Esophagus muscularis mucosa (tissue), 4 donors: ENCODE data around the gene NBEA. TPM values are rescaled to one million over a fixed set of nuclear protein-coding genes. Genes with fewer than 3 reads are reported as not detected.

Source experiments
- DNase-seq: peaks from one replicate; pipeline ENCODE4 v3.0.0-alpha.2; 2017; ENCODE audit errors: extremely low spot score
- H3K27ac ChIP-seq, 4 donors: fragments of 200-600 bp; sonication (generic); replicated peaks in 1 of 4; 1 replicate in 3 of 4; 2 replicates in 1 of 4; pipeline ENCODE4 v1.5.1; 2016 to 2019; ENCODE audit warnings: mild to moderate bottlenecking in 1 of 4
- H3K27me3 ChIP-seq, 4 donors: fragments of 200-600 bp; sonication (generic); one replicate each; pipeline versions ENCODE4 v1.5.1 to v1.6.0; 2016 to 2019
- H3K36me3 ChIP-seq, 4 donors: fragments of 200-600 bp; sonication (generic); one replicate each; pipeline ENCODE4 v1.5.1; 2016 to 2019
- H3K4me1 ChIP-seq, 4 donors: fragments of 200-600 bp; sonication (generic); one replicate each; pipeline ENCODE4 v1.5.1; 2016 to 2019
- H3K4me3 ChIP-seq, 4 donors: fragments of 200-600 bp; sonication (generic); 1 replicate in 2 of 4; 2 replicates in 2 of 4; pipeline ENCODE4 v1.5.1; 2016 to 2019; ENCODE audit warnings: mild to moderate bottlenecking in 4 of 4, moderate library complexity in 1 of 4
- H3K9me3 ChIP-seq, 4 donors: fragments of 200-600 bp; sonication (generic); 1 replicate in 3 of 4; 2 replicates in 1 of 4; pipeline ENCODE4 v1.5.1; 2016 to 2019
- EP300 ChIP-seq: sonication (generic); formaldehyde crosslinking; IDR thresholded peaks from one replicate; pipeline ENCODE4 v1.6.1; 2017; ENCODE audit warnings: antibody characterized with exemption
- POLR2A ChIP-seq: fragments of 450-650 bp; IDR thresholded peaks from one replicate; pipeline ENCODE4 v1.6.1; 2017; ENCODE audit warnings: antibody characterized with exemption, moderate library complexity, mild to moderate bottlenecking, low read depth
- POLR2AphosphoS5 ChIP-seq, 2 donors: sonication (generic); formaldehyde crosslinking; IDR thresholded peaks; one replicate each; pipeline ENCODE4 v1.6.1; 2017; ENCODE audit warnings: antibody characterized with exemption in 2 of 2
- WGBS: methylation state at CpG from one replicate; pipeline ENCODE4 v1.1.5; 2018; 5-methylcytosine and 5-hydroxymethylcytosine counted together
- intact Hi-C: fragments of 100-400 bp; cut with DNase I; formaldehyde crosslinking; loops from one replicate; pipeline ENCODE4 v1.15.1; 2023
- small RNA-seq, 3 donors: library from RNA; depleted of rRNA; stranded (forward); fragments of <200 nt; gene quantifications; one replicate each; pipeline ENCODE3, GENCODE V24; 2016
- total RNA-seq, 4 donors: library from RNA; depleted of rRNA; stranded (reverse); fragments of >200 nt; gene quantifications; one replicate each; pipeline versions ENCODE4 v1.1.0 to v1.2.1, GENCODE V29; 2016
- TF ChIP-seq, protein P1 (sequence below), 3 experiments: fragments of 200-600 bp in 2 of 3; fragments of 450-650 bp in 1 of 3; sonication (generic) in 2 of 3; IDR thresholded peaks; one replicate each; pipeline ENCODE4 v1.5.1; 2017 to 2019; ENCODE audit warnings: antibody characterized with exemption in 3 of 3, mild to moderate bottlenecking in 2 of 3, moderate library complexity in 1 of 3

The NBEA gene
- total RNA-seq, 4 donors from 2014 or later, result 21.0 to 30.8 (median 25.0) TPM

- no peak for DNase-seq
- 83% methylated on average over 5 of the region's 5 CpGs for WGBS
- H3K27me3 ChIP-seq, result no peaks in the 10 kb centered on the region
- no peak overlapping the region for H3K4me3 ChIP-seq
- H3K27ac ChIP-seq, result no peak overlapping the region
- H3K4me1 ChIP-seq, result peaks cover 21 to 63% (median 59%) of the 10 kb centered on the region in 4 donors
- H3K36me3 ChIP-seq, result no peaks in the 10 kb centered on the region
- no peaks in the 10 kb centered on the region for H3K9me3 ChIP-seq
- TF ChIP-seq EP300, result no peak
- no peak for TF ChIP-seq POLR2A
- intact Hi-C loops, result no loop called here
These were observed 776.0 kb downstream of the NBEA start for GRCh38 chr13:35718084-35718483.

DNA sequence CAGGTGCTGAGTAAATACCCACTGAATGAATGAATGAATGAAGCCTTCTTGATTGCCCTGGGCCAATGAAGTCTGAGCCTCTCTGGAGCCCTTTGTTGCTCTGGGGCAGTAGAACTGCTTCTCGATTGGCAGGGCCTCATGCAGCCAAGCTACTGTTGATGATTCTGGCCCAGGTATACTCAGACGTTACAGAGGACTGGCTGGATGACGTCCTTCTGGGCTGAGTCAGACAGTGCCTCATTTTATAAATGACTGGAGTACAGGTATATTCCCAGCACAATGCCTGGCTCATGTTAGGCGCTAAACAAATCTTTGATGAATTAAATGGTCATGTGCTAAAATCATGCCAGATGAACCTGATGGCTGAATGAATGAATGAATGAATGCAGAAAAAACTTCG is 778.2 kb downstream of the NBEA start:
- Histone ChIP-seq H3K9me3 (no peaks in the 10 kb centered on the region), H3K36me3 (no peaks in the 10 kb centered on the region), H3K27ac (peak overlapping the region in 1 of 4 donors; percentile 55), H3K27me3 (no peaks in the 10 kb centered on the region), H3K4me1 (peaks cover 25 to 66% (median 63%) of the 10 kb centered on the region in 4 donors), H3K4me3 (no peak overlapping the region)
- DNase-seq, result no peak
- 89% methylated on average over 5 of the region's 5 CpGs for WGBS
- TF ChIP-seq EP300 (no peak), POLR2AphosphoS5 (IDR thresholded peaks at IDR 0.05) (no peak), POLR2A (no peak)
- TF ChIP-seq, protein P1, sequence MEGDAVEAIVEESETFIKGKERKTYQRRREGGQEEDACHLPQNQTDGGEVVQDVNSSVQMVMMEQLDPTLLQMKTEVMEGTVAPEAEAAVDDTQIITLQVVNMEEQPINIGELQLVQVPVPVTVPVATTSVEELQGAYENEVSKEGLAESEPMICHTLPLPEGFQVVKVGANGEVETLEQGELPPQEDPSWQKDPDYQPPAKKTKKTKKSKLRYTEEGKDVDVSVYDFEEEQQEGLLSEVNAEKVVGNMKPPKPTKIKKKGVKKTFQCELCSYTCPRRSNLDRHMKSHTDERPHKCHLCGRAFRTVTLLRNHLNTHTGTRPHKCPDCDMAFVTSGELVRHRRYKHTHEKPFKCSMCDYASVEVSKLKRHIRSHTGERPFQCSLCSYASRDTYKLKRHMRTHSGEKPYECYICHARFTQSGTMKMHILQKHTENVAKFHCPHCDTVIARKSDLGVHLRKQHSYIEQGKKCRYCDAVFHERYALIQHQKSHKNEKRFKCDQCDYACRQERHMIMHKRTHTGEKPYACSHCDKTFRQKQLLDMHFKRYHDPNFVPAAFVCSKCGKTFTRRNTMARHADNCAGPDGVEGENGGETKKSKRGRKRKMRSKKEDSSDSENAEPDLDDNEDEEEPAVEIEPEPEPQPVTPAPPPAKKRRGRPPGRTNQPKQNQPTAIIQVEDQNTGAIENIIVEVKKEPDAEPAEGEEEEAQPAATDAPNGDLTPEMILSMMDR (IDR thresholded peaks at IDR 0.05), result no peak
- intact Hi-C loops, result loop anchor here (2.0 to 10.0 kb wide), 4 partner anchors 65 to 242 kb away; no protein-coding TSS in a partner anchor

DNA sequence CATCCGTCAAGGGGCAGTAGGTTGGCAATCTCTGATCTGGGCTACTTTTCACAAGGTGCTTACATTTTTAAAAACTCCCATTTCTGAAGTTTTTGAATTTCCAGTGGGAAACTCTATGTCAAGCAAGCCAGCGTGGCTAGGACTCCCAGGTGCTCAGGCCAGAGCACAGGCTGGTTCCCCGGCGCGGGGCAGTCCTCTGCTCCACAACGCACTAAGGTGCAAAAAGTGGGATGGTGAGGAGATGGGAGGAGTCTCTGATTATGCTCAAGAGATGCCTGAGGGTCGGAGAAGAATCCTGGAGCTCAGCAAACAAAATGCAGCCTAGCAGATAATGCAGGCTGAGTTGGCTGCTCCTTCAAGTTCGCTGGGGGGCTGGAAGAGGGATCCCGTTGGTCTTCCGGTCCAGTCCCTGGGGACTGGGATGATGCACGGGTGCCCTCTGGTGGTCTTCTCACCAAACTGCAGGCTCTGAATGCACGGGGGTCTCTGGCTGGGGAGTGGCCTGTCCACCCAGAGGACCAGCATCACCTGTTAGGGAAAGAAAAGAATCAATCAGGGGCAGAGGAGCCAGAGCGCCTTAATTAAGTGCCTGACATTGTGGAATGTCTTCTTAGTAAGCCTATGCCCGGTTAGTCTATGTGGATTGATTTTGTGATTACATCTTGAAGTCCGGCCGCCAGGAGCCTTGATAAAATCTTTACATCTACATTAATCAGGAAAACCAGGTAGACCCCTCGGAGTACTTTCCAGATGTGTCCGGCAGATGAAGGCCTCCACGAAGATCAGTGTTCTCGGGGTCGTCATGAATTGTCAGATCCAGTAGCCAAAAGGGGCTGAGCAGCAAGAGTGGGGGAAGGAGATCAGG is 778.9 kb downstream of the NBEA start:
- no peak for TF ChIP-seq EP300
- no peak for TF ChIP-seq POLR2A
- no peak for TF ChIP-seq POLR2AphosphoS5 (IDR thresholded peaks at IDR 0.05)
- TF ChIP-seq, protein P1 (IDR thresholded peaks at IDR 0.05), result peak in 2 of 3 experiments; percentile 92 to 93
- WGBS, result 49% methylated on average over 20 of the region's 21 CpGs
- peak overlapping the region; percentile 21 to 70 (median 57) for H3K27ac ChIP-seq
- no peaks in the 10 kb centered on the region for H3K27me3 ChIP-seq
- H3K36me3 ChIP-seq, result no peaks in the 10 kb centered on the region
- no peaks in the 10 kb centered on the region for H3K9me3 ChIP-seq
- H3K4me1 ChIP-seq, result peaks cover 27 to 61% (median 59%) of the 10 kb centered on the region in 4 donors
- peak overlapping the region; percentile 20 to 32 (median 26) for H3K4me3 ChIP-seq
- DNase-seq, result no peak
- intact Hi-C loops, result loop anchor here (2.0 to 10.0 kb wide), 4 partner anchors 64 to 241 kb away; no protein-coding TSS in a partner anchor

Small RNA genes within 50 kb of the gene (small RNA-seq; reads per million reads assigned to genes)
- 0 reads per million in 3 donors for gene RF00017
